Tibial artery (tissue), 4 donors: ENCODE data around the gene GPR179.

Experiments used
- DNase-seq, 2 donors: peaks; one replicate each; pipeline ENCODE4 v3.0.0-alpha.2; 2019
- H3K27ac ChIP-seq, 2 donors: fragments of 200-600 bp; sonication (generic) in 1 of 2; 1 replicate in 1 of 2; 2 replicates in 1 of 2; pipeline ENCODE4 v1.5.1; 2018 to 2019; ENCODE audit warnings: mild to moderate bottlenecking in 1 of 2
- H3K27me3 ChIP-seq, 2 donors: fragments of 200-600 bp; sonication (generic) in 1 of 2; one replicate each; pipeline versions ENCODE4 v1.5.1 to v1.6.0; 2016 to 2019
- H3K36me3 ChIP-seq, 3 donors: fragments of 200-600 bp; sonication (generic) in 2 of 3; one replicate each; pipeline ENCODE4 v1.5.1; 2016 to 2019; ENCODE audit warnings: mild to moderate bottlenecking in 2 of 3
- H3K4me1 ChIP-seq, 4 donors: fragments of 200-600 bp; sonication (generic) in 2 of 4; 1 replicate in 3 of 4; 2 replicates in 1 of 4; pipeline ENCODE4 v1.5.1; 2016 to 2019
- H3K4me3 ChIP-seq, 2 donors: fragments of 200-600 bp; sonication (generic) in 1 of 2; 1 replicate in 1 of 2; 2 replicates in 1 of 2; pipeline ENCODE4 v1.5.1; 2018 to 2019; ENCODE audit warnings: mild to moderate bottlenecking in 2 of 2
- H3K9me3 ChIP-seq, 3 donors: fragments of 200-600 bp; sonication (generic) in 1 of 3; one replicate each; pipeline ENCODE4 v1.5.1; 2016 to 2019
- intact Hi-C: fragments of 100-400 bp; cut with DNase I; formaldehyde crosslinking; loops from one replicate; pipeline ENCODE4 v1.15.0; 2023; ENCODE audit warnings: low total_unique reads
- TF ChIP-seq, protein P1 (sequence below), 2 experiments: fragments of 200-600 bp in 1 of 2; fragments of 450-650 bp in 1 of 2; IDR thresholded peaks; one replicate each; pipeline ENCODE4 v1.5.1; 2017 to 2019; ENCODE audit warnings: antibody characterized with exemption in 2 of 2, mild to moderate bottlenecking in 1 of 2, moderate library complexity in 1 of 2

The GPR179 gene

DNA sequence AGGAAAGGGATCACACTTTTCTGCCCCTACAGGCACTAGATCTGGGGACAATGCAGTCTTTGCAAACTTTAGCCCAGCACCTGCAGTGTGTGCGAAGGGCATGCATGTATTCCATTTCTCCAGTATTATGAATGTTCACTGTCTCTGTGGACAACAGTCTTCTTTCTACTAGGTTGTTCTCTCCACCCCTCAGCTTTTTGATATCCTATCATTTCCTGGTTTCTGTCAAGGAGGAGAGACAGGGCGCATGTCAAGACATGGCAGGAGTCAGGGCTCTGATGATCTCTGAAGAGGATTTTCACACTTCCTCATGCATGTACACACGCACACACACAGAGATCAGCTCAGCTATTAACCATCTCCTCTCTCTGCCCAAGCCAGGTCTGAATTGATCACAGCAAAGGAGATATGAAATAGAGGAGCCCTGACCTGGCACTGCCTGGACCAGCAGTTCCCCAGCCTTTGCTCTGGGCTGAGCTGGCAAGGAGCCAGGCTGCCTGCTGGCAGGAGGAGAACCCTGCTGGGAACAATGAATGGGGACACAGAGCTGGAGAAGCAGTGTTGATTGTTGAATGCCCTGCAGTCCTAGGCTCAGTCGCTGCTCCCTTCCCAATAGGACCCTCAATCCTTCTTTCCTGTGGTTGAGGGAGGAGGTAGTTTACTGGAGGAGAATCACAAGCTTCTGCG, 2.6 kb downstream of the GPR179 start:
- Histone ChIP-seq H3K27ac (no peak overlapping the region), H3K4me3 (no peak overlapping the region), H3K4me1 (no peaks in the 10 kb centered on the region), H3K9me3 (no peaks in the 10 kb centered on the region), H3K27me3 (peaks cover 0 to 12% of the 10 kb centered on the region in 2 donors), H3K36me3 (no peaks in the 10 kb centered on the region)
- peak in 1 of 2 donors; percentile 34 for DNase-seq
- TF ChIP-seq, protein P1, sequence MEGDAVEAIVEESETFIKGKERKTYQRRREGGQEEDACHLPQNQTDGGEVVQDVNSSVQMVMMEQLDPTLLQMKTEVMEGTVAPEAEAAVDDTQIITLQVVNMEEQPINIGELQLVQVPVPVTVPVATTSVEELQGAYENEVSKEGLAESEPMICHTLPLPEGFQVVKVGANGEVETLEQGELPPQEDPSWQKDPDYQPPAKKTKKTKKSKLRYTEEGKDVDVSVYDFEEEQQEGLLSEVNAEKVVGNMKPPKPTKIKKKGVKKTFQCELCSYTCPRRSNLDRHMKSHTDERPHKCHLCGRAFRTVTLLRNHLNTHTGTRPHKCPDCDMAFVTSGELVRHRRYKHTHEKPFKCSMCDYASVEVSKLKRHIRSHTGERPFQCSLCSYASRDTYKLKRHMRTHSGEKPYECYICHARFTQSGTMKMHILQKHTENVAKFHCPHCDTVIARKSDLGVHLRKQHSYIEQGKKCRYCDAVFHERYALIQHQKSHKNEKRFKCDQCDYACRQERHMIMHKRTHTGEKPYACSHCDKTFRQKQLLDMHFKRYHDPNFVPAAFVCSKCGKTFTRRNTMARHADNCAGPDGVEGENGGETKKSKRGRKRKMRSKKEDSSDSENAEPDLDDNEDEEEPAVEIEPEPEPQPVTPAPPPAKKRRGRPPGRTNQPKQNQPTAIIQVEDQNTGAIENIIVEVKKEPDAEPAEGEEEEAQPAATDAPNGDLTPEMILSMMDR (IDR thresholded peaks at IDR 0.05) = no peak
- intact Hi-C loops = no loop called here

DNA sequence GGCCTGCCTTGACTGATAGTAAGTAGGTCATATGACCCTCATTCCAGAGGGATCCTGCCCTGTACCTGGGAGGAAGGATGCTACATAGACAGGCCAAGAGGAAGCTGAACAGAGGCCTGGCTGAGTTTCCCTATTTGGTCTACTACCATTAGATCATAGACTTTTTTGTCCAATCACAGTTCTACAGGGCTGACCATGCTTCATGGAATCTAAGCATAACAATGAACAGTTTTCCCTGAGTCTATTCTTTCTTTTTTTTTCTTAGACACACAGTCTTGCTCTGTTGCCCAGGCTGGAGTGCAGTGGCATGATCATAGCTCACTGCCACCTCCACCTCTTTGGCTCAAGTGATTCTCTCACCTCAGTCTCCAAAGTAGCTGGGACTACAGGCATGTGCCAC, 3.9 kb downstream of the GPR179 start:
- no peak overlapping the region for H3K4me3 ChIP-seq
- no peaks in the 10 kb centered on the region for H3K36me3 ChIP-seq
- intact Hi-C loops = no loop called here
- H3K27me3 ChIP-seq = peaks cover 0 to 13% of the 10 kb centered on the region in 2 donors
- H3K9me3 ChIP-seq = no peaks in the 10 kb centered on the region
- TF ChIP-seq, protein P1 (IDR thresholded peaks at IDR 0.05) = no peak
- no peaks in the 10 kb centered on the region for H3K4me1 ChIP-seq
- no peak for DNase-seq
- H3K27ac ChIP-seq = no peak overlapping the region

DNA sequence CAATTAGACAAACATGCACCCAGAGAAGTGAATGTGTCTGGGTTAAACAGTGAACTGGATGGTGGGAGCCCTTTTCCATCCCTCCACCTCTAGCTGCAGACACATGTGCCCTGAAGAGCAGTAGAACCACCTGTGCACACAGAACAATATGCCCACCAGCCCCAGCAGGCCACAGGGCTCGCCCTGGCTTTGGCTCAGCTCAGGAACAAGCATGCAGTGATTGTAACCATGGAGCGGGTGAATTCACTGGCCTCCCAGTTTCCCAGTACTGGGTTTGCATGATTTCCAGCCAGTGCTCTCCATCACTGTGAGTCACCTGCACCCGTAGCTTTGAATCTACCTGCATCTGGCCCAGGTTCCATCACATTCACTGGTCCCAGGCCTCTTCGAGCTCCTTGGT, 5.2 kb downstream of the GPR179 start:
- intact Hi-C loops = no loop called here

DNA sequence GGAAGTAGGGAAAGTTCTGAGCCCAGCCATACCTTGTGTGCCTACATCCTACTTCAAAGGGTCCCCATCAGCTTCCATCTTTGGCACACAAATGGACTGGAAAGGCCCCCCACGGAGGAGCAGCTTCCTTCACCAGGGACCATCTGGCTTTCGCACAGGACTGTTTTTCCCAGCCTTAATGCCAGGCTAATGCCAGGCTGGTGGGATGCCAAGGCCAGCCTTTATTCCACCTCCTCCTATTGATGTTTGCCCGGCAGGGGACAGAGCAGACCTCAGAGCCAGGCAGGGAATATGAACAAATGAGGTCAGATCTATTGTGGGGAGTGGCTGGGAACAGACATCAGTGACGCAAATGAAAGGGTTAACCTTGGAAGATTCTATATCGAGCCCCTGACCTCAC, 5.7 kb downstream of the GPR179 start:
- Histone ChIP-seq H3K27ac (no peak overlapping the region), H3K9me3 (no peaks in the 10 kb centered on the region), H3K4me1 (no peaks in the 10 kb centered on the region), H3K36me3 (no peaks in the 10 kb centered on the region), H3K27me3 (peaks cover 0 to 16% of the 10 kb centered on the region in 2 donors), H3K4me3 (no peak overlapping the region)
- DNase-seq = no peak
- TF ChIP-seq, protein P1 (IDR thresholded peaks at IDR 0.05) = no peak
- intact Hi-C loops = no loop called here

More for the DNA sequence above, 5.2 kb downstream of the GPR179 start:
- Histone ChIP-seq H3K36me3 (no peaks in the 10 kb centered on the region), H3K27ac (no peak overlapping the region), H3K9me3 (no peaks in the 10 kb centered on the region), H3K4me1 (no peaks in the 10 kb centered on the region), H3K4me3 (no peak overlapping the region), H3K27me3 (peaks cover 0 to 16% of the 10 kb centered on the region in 2 donors)
- DNase-seq = no peak
- TF ChIP-seq, protein P1 (IDR thresholded peaks at IDR 0.05) = no peak

DNA sequence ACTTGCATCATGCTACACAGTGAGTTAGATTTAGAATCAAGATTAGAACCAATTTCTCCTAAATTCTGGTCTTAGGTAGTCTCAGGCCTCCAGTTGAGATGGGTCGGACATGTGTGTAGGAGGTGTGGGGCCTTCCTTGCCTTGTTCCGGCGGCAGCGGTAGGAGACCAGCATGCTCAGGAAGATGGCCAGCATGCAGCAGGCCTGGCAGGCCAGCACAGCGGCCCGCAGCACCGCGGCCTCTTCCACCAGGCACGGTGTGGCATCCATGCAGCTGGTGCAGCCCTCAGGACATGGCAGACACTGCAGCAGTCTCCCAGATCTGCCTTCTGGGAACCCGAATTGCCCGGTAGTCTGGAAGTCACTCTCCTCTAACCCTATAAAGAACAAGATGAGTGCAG, 6.9 kb downstream of the GPR179 start:
- peaks cover 0 to 27% of the 10 kb centered on the region in 2 donors for H3K27me3 ChIP-seq
- H3K27ac ChIP-seq = no peak overlapping the region
- H3K4me1 ChIP-seq = no peaks in the 10 kb centered on the region
- no peaks in the 10 kb centered on the region for H3K9me3 ChIP-seq
- DNase-seq = no peak
- TF ChIP-seq, protein P1 (IDR thresholded peaks at IDR 0.05) = no peak
- no peaks in the 10 kb centered on the region for H3K36me3 ChIP-seq
- H3K4me3 ChIP-seq = no peak overlapping the region
- intact Hi-C loops = no loop called here
